ENCODE results near the gene MEOX2. TPM values are rescaled to one million over a fixed set of nuclear protein-coding genes. Genes with fewer than 3 reads are reported as not detected.
A peak's percentile ranks its signal among the peaks of the same experiment; 100 is the strongest.

The MEOX2 gene
- total RNA-seq, 1 experiment from 2014 or later: not detected

GRCh38 chr7:15561835-15562234 lies 124.6 kb downstream of the MEOX2 start, which contains the start of gene AGMO:
TSS of gene AGMO (minus strand) at chr7:15562015.
- DNase-seq (ENCODE audit: low spot score): peak; percentile 88

Other genes starting within 250 kb of the MEOX2 start
- 0.05 and 0.42 TPM in 2 replicates for gene AGMO, start 124.7 kb downstream of the MEOX2 start, total RNA-seq (2014; rRNA removed; shearing (Covaris generic))